Adrenal gland (tissue), 5 donors: ENCODE results near the gene CEP104.

ENCODE experiments used
- CTCF ChIP-seq, 6 experiments: fragments of 450-650 bp in 4 of 6; fragments of 200-600 bp in 2 of 6; sonication (generic) in 1 of 6; IDR thresholded peaks; 1 replicate in 5 of 6; 2 replicates in 1 of 6; pipeline versions ENCODE4 v1.5.1 to v1.8.0; 2016 to 2021; ENCODE audit warnings: antibody characterized with exemption in 6 of 6, mild to moderate bottlenecking in 2 of 6, moderate library complexity in 1 of 6
- POLR2A ChIP-seq, 2 donors: fragments of 450-650 bp; IDR thresholded peaks; one replicate each; pipeline ENCODE4 v1.6.1; 2017; ENCODE audit warnings: antibody characterized with exemption in 2 of 2, mild to moderate bottlenecking in 2 of 2, moderate library complexity in 1 of 2
- donor health status: DM: no; HTN: no; CAD: no.

- TF ChIP-seq CTCF (IDR thresholded peaks at IDR 0.05) (no peak), POLR2A (IDR thresholded peaks at IDR 0.05) (no peak)
Observed at GRCh38 chr1:3774946-3775489, 82.0 kb downstream of the CEP104 start.
